H4 (cell line): ENCODE results near the gene FICD. TPM values are rescaled to one million over a fixed set of nuclear protein-coding genes. Genes with fewer than 3 reads are reported as not detected.
A peak's percentile ranks its signal among the peaks of the same experiment; 100 is the strongest.
"Not testable (repeated sequence)": the region's sequence is repeated elsewhere in the genome, so short reads cannot be mapped to it uniquely, and the experiment has no call there.

Source experiments
- DNase-seq: peaks from one replicate; pipeline ENCODE4 v3.0.0-alpha.2; 2015; ENCODE audit warnings: low spot score
- total RNA-seq: library from RNA; depleted of rRNA; stranded (reverse); fragments of >200 nt; shearing (Covaris generic); gene quantifications from 2 replicates; pipeline ENCODE4 v1.2.3, GENCODE V29; 2014

The FICD gene
- total RNA-seq, 1 experiment from 2014 or later: 3.5 TPM

DNA sequence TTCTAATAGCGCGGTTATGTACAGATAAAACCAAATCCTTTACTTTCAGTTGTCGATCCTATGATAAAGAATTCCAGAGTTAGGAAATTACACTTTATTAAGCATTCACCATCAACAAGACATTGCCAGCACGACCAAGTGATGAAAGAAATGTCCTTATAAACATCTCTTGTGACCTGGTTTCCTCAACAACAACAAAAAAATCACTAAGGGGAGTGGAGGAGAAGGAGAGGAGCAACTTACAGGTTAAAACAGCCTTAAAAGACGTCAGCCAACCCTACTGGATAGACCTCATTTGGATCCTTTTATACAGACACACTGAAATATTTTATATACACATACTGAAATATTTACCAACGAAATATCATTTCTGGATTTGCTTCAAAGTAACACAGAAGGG is 23.1 kb downstream of the FICD start:
- no peak for DNase-seq

DNA sequence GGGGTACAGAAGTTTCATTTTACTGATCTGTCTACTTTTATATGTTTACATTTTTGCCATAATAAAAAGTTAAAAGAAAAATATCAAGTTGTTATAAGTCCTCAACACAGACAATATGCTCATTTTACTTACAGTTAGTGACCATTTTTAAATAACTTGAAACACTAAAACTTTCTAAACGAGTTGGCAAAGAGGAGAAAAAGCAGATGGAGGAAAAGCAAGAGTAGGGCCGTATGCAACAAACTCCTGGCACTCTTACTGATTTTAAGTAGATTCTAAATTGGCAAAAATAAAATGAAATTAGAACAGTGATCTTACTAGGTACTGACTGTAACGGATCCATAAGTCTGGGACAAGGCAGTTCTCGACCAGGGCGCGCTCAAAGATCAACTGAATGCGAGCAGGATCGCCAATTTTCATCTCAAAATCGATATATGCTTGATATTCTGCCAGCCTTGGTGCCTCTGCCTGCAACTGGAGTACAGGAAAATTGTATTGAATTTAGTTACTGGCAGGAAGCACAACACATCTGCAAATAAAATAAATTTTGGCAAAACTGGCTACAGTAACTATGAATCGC is 23.6 kb downstream of the FICD start:
- no peak for DNase-seq

DNA sequence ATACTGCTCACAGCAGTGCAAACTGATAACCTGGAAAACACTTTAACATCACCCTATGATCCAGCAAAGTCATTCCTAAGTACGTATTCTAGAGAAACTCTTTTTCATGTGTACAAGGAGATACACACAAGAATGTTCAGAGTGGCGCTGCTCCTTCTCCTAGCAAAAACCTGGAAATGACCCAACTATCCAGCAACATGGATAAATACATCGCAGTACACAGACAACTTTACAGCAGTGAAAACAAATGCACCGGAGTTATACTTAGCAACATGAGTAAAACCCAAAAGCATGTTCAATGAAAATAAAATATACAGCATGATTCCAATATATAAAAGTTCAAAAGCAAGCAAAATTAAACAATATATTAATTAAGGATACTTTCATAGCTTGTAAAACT is 27.2 kb downstream of the FICD start:
- DNase-seq: no peak

DNA sequence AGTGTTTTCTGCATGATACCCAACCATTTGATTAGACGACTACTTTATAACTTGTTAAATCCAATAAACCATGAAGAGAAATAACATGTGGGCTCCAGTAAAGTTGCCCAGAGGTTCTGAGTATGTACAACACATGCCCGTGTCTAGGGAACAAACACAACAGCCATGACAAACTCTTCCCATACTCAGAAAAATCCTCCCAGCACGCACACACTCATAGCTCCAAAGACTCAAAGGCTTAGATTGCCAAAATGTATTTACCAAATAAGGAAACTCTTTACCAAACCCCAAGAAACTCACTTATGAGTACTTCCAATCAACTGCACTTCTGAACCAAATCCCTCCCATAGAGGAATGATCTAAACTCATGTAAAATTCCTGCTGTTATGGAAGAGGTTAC is 28.6 kb downstream of the FICD start:
- DNase-seq: no peak

DNA sequence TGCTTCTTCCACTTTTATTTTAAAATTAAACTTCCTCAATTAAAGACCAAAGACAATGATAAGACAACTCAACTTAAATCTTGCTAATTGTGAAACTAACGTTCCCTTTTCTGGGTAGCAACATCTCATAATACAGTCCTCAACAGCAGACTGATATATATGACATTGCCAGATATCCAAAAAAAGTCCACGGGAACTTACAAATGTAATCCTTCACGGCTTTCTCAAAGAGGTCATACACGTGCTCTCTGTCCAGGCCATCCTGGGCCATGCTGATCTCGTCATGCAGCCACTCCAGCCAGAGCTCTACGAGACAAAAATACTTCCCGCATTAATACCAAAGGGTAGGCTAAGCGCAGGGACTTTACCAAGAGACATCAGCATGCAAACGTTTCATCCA is 32.6 kb downstream of the FICD start:
- DNase-seq: no peak

DNA sequence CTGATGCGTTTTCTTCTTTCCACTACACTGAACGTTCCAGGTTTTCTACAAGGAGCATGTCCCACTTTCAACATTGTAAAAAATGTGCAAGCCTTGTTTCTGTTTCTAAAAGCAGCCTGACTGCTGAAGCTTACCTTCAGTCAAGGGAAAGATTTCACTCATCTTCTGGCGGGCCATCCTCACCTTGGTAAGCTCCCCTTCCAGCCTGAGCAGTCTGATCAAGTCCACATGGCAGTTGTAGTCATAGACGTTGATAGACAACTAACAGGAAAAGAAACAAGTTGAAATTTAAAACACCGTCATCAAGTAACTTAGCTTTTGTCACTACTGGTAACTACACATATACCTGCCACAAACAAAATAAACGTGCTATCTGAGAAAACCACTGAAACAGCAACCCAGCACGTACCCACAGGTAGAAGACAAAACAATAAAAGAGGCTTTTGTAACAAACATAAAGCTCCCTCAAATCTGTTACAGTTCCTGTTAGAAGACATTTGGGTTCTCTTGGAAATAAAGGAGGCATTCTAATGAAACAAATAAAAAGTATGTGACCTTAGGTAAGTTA is 34.0 kb downstream of the FICD start:
- DNase-seq: no peak

DNA sequence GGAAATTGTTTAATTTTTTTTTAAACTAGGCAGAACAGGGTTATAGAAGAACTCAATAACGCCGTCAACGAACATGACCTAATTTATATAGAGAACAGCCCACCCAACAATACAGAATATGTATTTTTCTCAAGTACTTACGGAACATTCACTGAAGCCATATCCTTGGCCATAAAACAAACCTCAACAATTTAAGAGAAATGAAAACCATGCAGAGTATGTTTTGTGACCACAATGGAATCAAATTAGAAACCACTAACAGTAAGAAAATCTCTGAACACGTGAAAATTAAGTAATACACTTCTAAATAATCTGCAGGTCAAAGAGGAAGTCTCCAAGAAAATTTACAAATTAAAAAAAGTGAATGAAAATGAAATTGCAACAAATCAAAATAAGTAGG is 36.5 kb downstream of the FICD start:
- no peak for DNase-seq

DNA sequence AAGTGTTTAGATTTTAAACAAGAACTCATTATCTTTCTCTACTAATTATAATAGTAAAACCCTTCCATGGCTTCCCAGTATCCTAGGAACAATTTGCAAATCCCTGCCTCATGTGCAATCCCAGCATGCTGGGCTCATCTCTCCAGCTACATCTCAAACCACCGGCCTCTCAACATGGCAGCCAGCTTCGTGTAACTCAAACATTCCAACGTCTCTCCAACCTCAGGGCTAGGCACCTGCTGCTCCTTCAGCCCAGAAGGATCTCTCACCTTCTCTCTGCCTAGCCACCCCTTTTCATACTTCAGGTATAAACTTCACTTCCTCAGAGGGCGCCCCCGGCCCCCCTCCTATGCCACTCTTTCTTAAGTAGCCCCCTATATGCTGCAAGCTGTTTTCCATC is 38.7 kb downstream of the FICD start:
- no peak for DNase-seq

DNA sequence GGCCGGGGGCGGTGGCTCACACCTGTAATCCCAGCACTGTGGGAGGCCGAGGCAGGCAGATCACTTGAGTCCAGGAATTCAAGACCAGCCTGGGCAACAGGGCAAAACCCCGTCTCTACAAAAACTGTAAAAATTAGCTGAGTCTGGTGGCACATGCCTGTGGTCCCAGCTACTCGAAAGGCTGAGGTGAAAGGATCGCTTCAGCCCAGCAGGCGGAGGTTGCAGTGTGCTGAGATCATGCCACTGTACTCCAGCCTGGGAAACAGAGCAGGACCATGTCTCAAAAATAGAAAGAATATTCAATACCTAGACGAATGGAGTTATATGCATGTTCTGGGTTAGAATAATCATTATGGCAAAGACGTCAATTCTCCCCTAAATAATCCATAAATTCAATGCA is 40.3 kb downstream of the FICD start:
- DNase-seq: not testable (repeated sequence)

DNA sequence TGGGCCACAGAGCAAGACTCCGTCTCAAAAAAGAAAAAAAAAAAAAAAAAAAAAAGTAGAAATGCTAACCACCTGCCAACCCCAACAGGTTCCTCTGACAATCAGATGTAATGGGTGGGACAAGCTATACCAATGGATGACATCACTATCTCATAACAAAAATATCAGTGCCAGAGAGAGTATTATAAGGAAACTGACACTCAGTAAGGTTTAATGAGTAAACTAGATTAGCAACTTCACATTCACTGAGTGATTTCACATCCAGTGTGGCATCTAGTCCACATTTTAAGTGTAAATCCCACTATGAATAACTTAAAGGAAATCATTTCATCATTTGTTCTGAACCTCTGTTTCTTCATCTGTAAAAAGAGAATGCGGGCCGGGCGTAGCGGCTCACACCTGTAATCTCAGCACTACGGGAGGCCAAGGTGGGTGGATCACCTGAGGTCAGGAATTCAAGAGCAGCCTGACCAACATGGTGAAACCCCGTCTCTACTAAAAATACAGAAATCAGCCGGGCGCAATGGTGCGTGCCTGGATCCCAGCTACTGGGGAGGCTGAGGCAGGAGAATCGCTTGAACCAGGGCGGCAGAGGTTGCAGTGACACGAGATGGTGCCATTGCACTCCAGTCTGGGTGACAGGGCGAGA is 44.1 kb downstream of the FICD start:
- no peak for DNase-seq

DNA sequence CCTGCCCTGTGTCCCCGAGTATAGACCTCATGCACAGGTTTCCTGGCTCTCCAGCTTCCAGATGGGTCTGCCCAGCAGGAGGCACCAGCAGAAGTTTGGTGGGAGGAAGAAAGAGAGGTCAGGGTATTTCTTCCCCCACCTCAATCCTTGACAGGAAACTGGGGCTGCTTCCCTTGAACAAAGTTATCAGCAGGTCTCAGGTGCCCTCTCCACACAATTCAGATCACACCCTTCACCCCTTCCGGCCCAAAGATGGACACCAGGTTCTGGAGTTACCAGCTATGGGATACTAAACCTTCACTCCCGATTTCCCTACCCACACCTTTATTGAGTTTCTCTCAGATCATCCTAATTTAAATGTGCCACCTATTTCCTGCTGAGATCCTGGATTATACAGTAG is 44.7 kb downstream of the FICD start:
- no peak for DNase-seq

DNA sequence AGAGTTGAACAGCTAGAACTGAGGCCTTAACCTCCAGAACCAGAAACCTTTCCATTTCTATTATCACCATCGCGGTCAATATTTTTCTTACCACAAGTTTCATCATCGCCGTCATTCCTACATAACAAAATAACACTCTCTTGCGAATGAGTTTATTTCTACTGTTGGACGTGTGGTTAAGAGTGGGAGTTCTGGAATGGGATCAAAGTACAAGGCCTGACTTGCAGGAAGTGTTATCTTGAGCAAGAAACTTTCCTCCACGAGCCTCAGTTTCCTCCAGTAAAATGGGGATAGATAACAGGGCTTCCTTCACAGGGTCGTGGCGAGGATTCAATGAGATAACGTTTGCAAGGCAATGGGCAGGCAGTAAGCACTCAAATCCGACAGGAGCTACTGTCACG is 45.2 kb downstream of the FICD start:
- no peak for DNase-seq

DNA sequence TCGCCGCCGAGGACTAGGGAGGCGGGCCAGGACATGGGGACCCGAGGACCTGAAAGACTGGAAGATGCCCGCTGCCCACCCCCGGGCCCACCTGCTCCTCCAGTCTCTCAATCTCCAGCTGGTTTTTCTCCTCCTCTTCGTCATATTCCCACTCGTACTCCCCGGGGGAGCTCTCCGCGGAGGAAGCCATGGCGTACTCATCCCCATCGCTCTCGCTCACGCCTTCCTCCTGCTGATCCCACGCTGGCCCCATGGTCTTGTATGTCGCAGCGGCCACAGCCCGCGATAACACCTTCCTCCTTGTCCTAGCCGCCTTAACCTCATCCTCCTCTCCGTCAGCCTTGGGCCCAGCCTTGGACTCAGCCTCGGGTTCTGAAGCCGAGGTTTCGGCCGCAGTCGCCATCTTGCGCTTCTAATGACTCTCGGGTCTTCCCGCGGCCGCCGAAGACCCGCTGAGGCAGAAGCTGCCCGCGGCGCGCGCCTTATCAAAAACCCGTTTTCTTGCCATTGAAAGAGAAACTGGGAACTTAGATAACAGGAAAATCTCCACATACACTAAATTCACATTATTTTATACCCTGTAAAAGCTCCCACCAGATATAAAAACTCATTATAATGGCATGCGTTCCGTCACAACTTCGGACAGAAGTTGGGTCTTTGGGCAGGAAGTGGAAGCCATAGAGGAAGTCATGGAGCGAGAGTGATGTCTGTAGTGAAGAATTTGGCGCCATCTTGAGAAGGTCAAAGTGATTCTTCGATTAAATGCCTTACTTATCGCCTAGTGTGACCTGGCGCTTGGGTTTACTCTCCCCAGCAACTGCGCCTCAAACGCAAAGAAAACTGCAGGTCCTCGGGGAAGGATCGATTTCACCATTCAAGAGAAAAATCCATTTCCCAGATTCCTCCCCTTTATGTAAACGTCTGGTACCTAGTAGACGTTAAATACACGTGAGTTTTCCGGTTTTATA is 46.0 kb downstream of the FICD start, which contains the start of gene SART3:
SART3 (minus strand) TSS at position 422 of the 968 bp plus-strand sequence; CDS start at position 403, 19 bp downstream.
- peak; percentile 88 for DNase-seq

DNA sequence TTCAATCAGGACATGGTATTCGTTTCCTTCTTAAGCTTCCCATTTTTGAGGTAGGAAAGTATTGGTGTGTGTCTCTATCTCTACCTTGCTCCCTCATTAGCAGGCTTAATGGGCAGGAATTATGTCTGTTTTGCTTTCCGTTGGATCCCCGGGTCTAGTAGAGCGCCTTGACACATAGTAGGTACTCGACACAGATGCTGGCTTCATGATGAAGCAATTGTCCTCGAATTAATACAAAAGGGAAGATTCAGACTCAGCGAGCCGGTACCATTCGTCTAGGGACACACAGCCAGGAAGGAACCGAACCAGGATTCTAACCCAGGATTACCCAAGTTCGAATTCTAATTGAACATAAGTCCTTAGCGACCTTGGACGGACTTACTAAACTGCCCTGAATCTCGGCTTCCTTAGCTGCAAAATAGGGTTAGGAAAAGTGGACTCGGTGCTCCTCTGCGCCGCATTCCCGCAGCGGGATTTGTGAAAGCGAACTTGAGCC is 46.8 kb downstream of the FICD start:
- no peak for DNase-seq

DNA sequence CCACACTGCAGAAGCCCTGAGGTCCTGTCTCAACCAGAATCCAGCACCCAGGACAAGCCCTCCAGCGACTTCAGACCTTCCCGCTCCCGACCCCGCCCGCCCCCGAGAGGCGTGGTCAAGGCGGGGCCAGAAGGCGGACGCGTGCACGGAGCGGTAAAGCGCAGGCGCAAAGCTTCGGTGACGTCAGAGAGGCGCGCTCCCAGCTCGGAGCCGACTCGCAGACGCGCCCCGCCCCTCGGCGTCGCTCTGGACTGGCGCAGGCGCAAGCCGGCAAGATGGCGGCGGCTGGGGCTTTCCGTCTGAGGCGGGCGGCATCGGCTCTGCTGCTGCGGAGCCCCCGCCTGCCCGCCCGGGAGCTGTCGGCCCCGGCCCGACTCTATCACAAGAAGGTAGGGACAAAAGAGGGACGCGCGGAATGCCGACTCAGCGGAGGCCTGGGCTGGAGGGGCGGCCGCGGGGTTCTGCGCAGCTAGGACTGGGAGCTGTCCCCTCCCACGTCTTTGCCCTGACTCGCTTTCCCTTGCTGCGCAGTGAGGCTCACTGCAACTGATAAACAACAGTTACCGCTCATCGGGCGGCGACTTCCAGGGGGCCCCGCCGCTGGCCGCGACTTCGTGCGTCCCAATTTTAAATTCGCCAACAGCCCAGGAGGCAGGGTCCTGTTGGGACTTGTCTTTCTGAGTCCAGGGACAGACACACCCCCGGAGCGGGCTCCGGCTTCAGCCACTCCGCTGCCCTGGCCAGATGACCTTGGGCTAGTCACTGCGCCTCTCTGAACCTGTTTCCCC is 47.5 kb downstream of the FICD start, which contains the start of gene ISCU:
ISCU (plus strand) TSS at position 249 of the 788 bp plus-strand sequence; CDS start at position 276, 27 bp downstream.
- peak; percentile 94 for DNase-seq

DNA sequence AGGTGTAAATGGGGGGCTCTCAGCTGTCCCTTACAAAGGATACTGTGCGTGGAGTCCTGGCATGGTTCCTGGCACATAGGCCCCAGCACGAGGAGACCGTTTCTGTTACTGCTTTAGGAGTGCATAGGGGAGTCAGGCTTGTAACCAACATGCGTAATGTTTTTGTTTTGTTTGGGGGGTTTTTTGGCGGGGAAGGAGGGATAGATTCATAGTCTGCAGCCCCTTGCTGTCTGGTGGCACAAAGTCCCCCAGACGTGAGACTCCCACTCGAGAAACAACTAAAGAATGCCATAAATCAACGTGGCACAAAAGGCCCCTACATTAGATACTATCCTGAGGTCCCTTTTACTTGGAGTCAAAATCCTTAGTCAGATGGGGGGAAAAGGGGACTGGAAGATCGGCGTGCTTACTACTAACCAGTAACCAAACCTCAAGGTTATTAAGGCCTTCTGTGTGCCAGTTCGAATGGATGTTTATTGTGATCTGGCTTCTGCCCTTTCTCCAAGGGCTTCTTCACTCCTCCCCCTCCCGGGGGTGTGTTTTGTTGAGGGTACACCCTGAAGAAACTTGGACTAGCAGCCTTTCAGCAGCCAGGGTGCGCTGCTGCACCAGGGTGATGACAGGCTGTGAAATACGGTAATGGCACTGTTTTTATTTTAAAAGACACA is 48.2 kb downstream of the FICD start:
- DNase-seq: peak; percentile 87

DNA sequence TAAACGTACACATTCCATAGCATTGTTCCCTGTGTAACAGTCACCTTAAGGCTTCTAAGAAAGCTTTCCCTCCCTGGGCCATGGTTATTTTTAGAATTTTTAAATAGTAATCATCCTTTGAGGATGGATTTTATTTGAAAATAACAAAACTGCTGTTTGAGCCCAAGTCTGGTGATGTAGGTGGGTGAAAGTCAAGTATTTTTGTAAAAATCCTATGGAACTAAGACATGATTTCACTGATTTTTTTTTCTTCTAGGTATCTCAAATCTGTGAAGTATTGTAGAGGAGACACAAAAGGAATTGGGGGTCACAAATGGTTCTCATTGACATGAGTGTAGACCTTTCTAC is 48.7 kb downstream of the FICD start:
- DNase-seq: no peak

DNA sequence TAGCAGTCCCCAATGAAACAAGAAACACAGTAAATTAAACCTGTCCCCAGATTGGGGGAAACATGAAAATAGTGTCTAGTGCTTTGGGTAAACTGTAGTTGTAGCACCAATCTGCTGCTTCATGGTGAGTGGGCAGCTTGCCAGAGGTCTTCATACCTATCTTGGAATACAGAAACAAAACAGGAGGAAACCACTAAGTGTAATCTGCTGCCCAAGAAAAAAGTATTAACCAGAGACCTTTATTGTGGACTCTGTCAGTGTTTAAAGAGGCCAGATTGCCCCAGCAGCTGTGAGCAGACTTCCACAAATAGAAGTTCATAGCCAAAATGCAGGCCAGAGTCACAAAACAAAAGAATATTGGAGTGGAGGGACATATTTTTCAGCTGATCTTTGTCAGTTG is 49.6 kb downstream of the FICD start:
- no peak for DNase-seq

DNA sequence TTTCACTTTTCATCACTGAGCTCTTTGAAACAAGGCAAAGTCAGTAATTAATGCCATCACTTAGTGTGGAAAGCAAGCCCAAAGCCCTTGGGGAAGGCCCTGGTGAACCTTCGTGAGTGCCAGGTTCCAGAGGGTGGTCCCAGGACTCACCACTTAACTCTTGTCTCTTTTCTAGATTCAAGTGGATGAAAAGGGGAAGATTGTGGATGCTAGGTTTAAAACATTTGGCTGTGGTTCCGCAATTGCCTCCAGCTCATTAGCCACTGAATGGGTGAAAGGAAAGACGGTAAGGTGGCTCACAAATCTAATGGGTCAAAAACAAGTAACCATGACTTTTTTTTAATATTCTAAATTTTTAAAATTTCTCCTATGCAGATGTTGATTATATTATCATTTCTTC is 50.1 kb downstream of the FICD start:
- no peak for DNase-seq

DNA sequence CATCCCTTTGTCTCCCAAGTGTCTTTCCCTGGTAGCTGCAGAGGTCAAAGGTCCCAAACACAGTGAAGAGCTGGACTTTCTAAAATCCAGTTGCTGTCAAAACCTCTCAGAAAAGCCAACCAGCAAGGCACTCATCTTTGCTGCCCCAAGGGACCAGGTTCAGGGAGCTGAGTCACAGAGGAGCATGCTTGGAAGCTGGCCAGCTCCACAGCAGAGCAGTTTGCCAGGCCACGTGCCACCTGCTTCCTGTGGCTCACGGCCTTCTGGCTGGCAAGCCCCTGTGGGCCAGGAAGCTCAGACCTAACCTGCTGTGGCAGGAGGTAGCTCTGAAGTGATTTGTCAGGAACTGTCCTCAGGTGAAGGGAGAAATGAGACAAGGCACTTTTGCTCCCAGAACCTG is 50.9 kb downstream of the FICD start:
- peak; percentile 88 for DNase-seq

DNA sequence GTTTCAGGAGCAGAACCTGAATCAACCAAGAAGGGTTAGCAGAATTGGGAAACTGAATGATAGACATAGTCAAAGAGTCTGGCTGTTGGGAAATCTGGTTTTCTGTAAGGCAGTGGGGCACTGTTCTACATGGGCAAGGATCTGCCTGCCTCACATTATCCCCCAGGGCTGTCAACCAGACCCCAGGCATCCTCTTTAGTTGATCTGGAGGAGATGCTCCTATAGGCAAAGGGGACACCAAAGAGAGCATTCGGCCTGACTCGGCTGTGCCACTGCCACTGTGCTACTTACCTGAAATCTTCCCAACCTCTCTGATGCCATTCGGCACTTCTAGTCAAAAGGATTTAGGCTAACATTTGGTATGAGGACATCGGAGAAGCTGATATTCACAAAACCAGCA is 51.4 kb downstream of the FICD start:
- no peak for DNase-seq
